IMR-90 (cell line): ENCODE results near the gene PCNX4.

Experiments
- BHLHE40 ChIP-seq: fragments of 150-350 bp; IDR thresholded peaks from 2 replicates; pipeline ENCODE4 v1.6.1; 2016; ENCODE audit warnings: mild to moderate bottlenecking, low read depth, low read length
- CHD1 ChIP-seq: IDR thresholded peaks from 2 replicates; pipeline ENCODE4 v1.6.1; 2012; ENCODE audit warnings: low read depth, low read length, improper control_type of control experiment
- CTCF ChIP-seq: conservative IDR thresholded peaks from 2 replicates; pipeline ENCODE4 v1.5.1; 2012; ENCODE audit warnings: mild to moderate bottlenecking, low read depth, low read length, improper control_type of control experiment
- MAFK ChIP-seq: IDR thresholded peaks from 2 replicates; pipeline ENCODE4 v1.6.1; 2012; ENCODE audit warnings: low read depth, low read length, improper control_type of control experiment
- MAZ ChIP-seq: IDR thresholded peaks from 2 replicates; pipeline ENCODE4 v1.6.1; 2012; ENCODE audit warnings: low read depth, mild to moderate bottlenecking, low read length, improper control_type of control experiment, moderate library complexity, borderline replicate concordance
- POLR2A ChIP-seq: IDR thresholded peaks from 2 replicates; pipeline ENCODE4 v1.6.1; 2012; ENCODE audit warnings: mild to moderate bottlenecking, low read depth, low read length
- USF2 ChIP-seq: fragments of 150-350 bp; IDR thresholded peaks from 2 replicates; pipeline ENCODE4 v1.6.1; 2017; ENCODE audit warnings: mild to moderate bottlenecking, antibody characterized with exemption, low read length, low read depth

- TF ChIP-seq CTCF (no peak), USF2 (no peak), MAZ (no peak), MAFK (no peak), CHD1 (no peak), POLR2A (no peak; the same call in 1 of the 2 replicates), BHLHE40 (no peak)
Observed at GRCh38 chr14:60093606-60094005, 1.9 kb downstream of the PCNX4 start.
